ENCODE data around the gene POLR3E.

The POLR3E gene

DNA sequence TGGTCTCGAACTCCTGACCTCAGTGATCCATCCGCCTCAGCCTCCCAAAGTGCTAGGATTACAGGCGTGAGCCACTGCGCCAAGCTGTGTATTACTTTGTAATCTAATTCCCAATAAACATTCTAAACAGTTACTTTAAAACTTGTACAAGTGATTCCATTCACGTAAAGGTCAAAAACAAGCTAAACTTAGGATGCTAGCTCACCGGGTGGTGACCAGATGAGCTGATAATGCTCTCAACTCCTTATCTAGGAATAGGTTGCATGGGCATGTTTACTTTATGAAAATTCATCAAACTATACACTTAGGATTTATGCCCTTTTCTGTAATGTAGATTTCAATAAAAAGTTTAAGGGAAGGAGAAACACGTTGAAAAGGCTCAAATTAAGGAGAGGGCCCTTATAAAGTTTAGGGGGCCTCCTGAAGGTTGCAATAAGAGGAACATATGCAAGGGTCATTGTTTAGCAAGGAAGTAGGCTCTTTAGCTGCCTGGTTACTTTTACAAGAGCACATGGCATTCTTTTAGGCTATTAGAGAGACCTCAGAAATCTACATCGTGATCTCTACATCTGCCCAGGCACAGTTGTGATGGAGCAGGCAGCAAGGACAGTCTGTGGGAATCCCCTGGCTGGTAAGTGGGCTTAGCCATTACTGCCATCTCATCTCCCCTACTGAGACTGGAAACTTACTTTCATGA, 63.9 kb downstream of the POLR3E start:
- H3K4me2 ChIP-seq (ENCODE audit: low read length, poor library complexity, severe bottlenecking) = no peak overlapping the region
- DNase-seq = peak; percentile 53
- H2AFZ ChIP-seq (ENCODE audit: low read depth, low read length) = no peak overlapping the region
- H3K18ac ChIP-seq (ENCODE audit: low read depth in 1 of 2, low read length in 2 of 2) = no peak overlapping the region
- H2AK5ac ChIP-seq (ENCODE audit: low read length, severe bottlenecking) = peak overlapping the region; percentile 51
- H2BK15ac ChIP-seq (ENCODE audit: low read depth, poor library complexity, severe bottlenecking) = no peak overlapping the region
- WGBS = 85% methylated on average over 7 of the region's 8 CpGs
- H3K9ac ChIP-seq (ENCODE audit: low read length) = no peak overlapping the region
- H2BK5ac ChIP-seq (ENCODE audit: low read depth, low read length, poor library complexity, severe bottlenecking) = no peak overlapping the region
- H3K79me1 ChIP-seq (replicated peaks; ENCODE audit: low read length, poor library complexity, severe bottlenecking) = peaks cover 9% of the 10 kb centered on the region
- H3K4ac ChIP-seq (ENCODE audit: low read depth in 1 of 2, low read length in 2 of 2) = no peak overlapping the region
- no peak overlapping the region for H3K14ac ChIP-seq (ENCODE audit: low read length in 2 of 2)
- no peak overlapping the region for H3K4me3 ChIP-seq (ENCODE audit: insufficient read depth in 1 of 2, low read depth in 1 of 2, low read length in 2 of 2)
- H4K8ac ChIP-seq (ENCODE audit: low read length) = no peak overlapping the region
- H2BK120ac ChIP-seq (ENCODE audit: low read depth, low read length) = no peak overlapping the region
- H3K23ac ChIP-seq (ENCODE audit: low read length in 2 of 2) = no peak overlapping the region
- H2BK12ac ChIP-seq (ENCODE audit: low read length in 2 of 2) = no peak overlapping the region
- peaks cover 5% of the 10 kb centered on the region for H3K4me1 ChIP-seq (ENCODE audit: control insufficient read depth, insufficient read depth, low read depth, low read length)
- H3K9me3 ChIP-seq (ENCODE audit: control insufficient read depth, low read length) = no peaks in the 10 kb centered on the region
- peaks cover 19 to 68% of the 10 kb centered on the region in 2 experiments for H3K36me3 ChIP-seq (ENCODE audit: control insufficient read depth in 1 of 2, insufficient read depth in 2 of 2, low read depth in 1 of 2, low read length in 2 of 2)
- H3K27ac ChIP-seq (ENCODE audit: low read length, poor library complexity, severe bottlenecking) = peak overlapping the region; percentile 3
- H3K27me3 ChIP-seq (ENCODE audit: control insufficient read depth in 1 of 2, insufficient read depth in 1 of 2, low read length in 2 of 2) = no peaks in the 10 kb centered on the region
- no peak overlapping the region for H4K91ac ChIP-seq (ENCODE audit: low read length)

GRCh38 chr16:22364241-22364640, 67.0 kb downstream of the POLR3E start:
- no peak overlapping the region for H3K23ac ChIP-seq (ENCODE audit: low read length in 2 of 2)
- WGBS = 100% methylated on average over 2 of the region's 2 CpGs
- H2BK5ac ChIP-seq (ENCODE audit: low read depth, low read length, poor library complexity, severe bottlenecking) = no peak overlapping the region

DNA sequence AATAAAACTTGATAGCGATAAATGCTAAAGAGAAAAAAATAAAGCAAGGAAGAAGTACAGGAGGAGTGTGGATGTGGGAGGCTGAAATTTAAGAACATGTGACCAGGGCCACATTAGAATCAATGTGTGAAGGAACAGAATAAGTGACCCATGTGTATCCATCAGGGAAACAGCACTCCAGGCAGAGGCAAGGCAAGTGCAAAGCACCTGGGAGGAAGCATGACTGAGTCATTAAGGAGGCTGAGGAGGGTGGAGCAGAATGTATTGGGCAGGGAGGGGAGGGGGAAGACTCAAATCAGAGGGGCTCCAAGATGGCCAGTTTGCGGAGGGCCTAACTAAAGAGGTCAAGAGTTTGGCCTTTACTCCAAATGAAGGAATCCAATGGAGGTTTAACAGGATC, 69.2 kb downstream of the POLR3E start:
- Histone ChIP-seq H3K4me1 (ENCODE audit: control insufficient read depth, insufficient read depth, low read depth, low read length) (peaks cover 12% of the 10 kb centered on the region), H3K23ac (ENCODE audit: low read length in 2 of 2) (peak overlapping the region in 1 of 2 experiments; percentile 18), H3K27ac (ENCODE audit: low read length, poor library complexity, severe bottlenecking) (no peak overlapping the region), H2BK120ac (ENCODE audit: low read depth, low read length) (no peak overlapping the region), H2BK12ac (ENCODE audit: low read length in 2 of 2) (no peak overlapping the region), H3K4me3 (ENCODE audit: insufficient read depth in 1 of 2, low read depth in 1 of 2, low read length in 2 of 2) (no peak overlapping the region), H3K9ac (ENCODE audit: low read length) (no peak overlapping the region), H4K91ac (ENCODE audit: low read length) (no peak overlapping the region), H3K14ac (ENCODE audit: low read length in 2 of 2) (no peak overlapping the region), H4K8ac (ENCODE audit: low read length) (peak overlapping the region; percentile 15), H2BK15ac (ENCODE audit: low read depth, poor library complexity, severe bottlenecking) (no peak overlapping the region), H2AK5ac (ENCODE audit: low read length, severe bottlenecking) (no peak overlapping the region), H2BK5ac (ENCODE audit: low read depth, low read length, poor library complexity, severe bottlenecking) (no peak overlapping the region), H2AFZ (ENCODE audit: low read depth, low read length) (no peak overlapping the region), H3K18ac (ENCODE audit: low read depth in 1 of 2, low read length in 2 of 2) (no peak overlapping the region), H3K27me3 (ENCODE audit: control insufficient read depth in 1 of 2, insufficient read depth in 1 of 2, low read length in 2 of 2) (no peaks in the 10 kb centered on the region), H3K4ac (ENCODE audit: low read depth in 1 of 2, low read length in 2 of 2) (no peak overlapping the region), H3K4me2 (ENCODE audit: low read length, poor library complexity, severe bottlenecking) (no peak overlapping the region), H3K79me1 (replicated peaks; ENCODE audit: low read length, poor library complexity, severe bottlenecking) (peaks cover 10% of the 10 kb centered on the region), H3K36me3 (ENCODE audit: control insufficient read depth in 1 of 2, insufficient read depth in 2 of 2, low read depth in 1 of 2, low read length in 2 of 2) (peaks cover 13 to 43% of the 10 kb centered on the region in 2 experiments), H3K9me3 (ENCODE audit: control insufficient read depth, low read length) (no peaks in the 10 kb centered on the region)
- DNase-seq = no peak
- WGBS = 100% methylated on average over 2 of the region's 2 CpGs

More at GRCh38 chr16:22364241-22364640, 67.0 kb downstream of the POLR3E start:
- no peak overlapping the region for H3K27ac ChIP-seq (ENCODE audit: low read length, poor library complexity, severe bottlenecking)
- no peaks in the 10 kb centered on the region for H3K9me3 ChIP-seq (ENCODE audit: control insufficient read depth, low read length)
- H3K9ac ChIP-seq (ENCODE audit: low read length) = no peak overlapping the region
- H3K18ac ChIP-seq (ENCODE audit: low read depth in 1 of 2, low read length in 2 of 2) = no peak overlapping the region
- no peak for DNase-seq
- H3K27me3 ChIP-seq (ENCODE audit: control insufficient read depth in 1 of 2, insufficient read depth in 1 of 2, low read length in 2 of 2) = no peaks in the 10 kb centered on the region
- peaks cover 16 to 56% of the 10 kb centered on the region in 2 experiments for H3K36me3 ChIP-seq (ENCODE audit: control insufficient read depth in 1 of 2, insufficient read depth in 2 of 2, low read depth in 1 of 2, low read length in 2 of 2)
- H3K79me1 ChIP-seq (replicated peaks; ENCODE audit: low read length, poor library complexity, severe bottlenecking) = peaks cover 10% of the 10 kb centered on the region
- H4K91ac ChIP-seq (ENCODE audit: low read length) = no peak overlapping the region
- H3K4me3 ChIP-seq (ENCODE audit: insufficient read depth in 1 of 2, low read depth in 1 of 2, low read length in 2 of 2) = no peak overlapping the region
- H3K4me2 ChIP-seq (ENCODE audit: low read length, poor library complexity, severe bottlenecking) = no peak overlapping the region
- no peak overlapping the region for H2AFZ ChIP-seq (ENCODE audit: low read depth, low read length)
- no peak overlapping the region for H2BK15ac ChIP-seq (ENCODE audit: low read depth, poor library complexity, severe bottlenecking)
- H4K8ac ChIP-seq (ENCODE audit: low read length) = no peak overlapping the region
- H3K4me1 ChIP-seq (ENCODE audit: control insufficient read depth, insufficient read depth, low read depth, low read length) = peaks cover 10% of the 10 kb centered on the region
- no peak overlapping the region for H3K4ac ChIP-seq (ENCODE audit: low read depth in 1 of 2, low read length in 2 of 2)
- no peak overlapping the region for H2BK12ac ChIP-seq (ENCODE audit: low read length in 2 of 2)
- H2AK5ac ChIP-seq (ENCODE audit: low read length, severe bottlenecking) = no peak overlapping the region
- no peak overlapping the region for H2BK120ac ChIP-seq (ENCODE audit: low read depth, low read length)
- H3K14ac ChIP-seq (ENCODE audit: low read length in 2 of 2) = no peak overlapping the region

- Histone ChIP-seq H3K4me1 (ENCODE audit: control insufficient read depth, insufficient read depth, low read depth, low read length) (peaks cover 11% of the 10 kb centered on the region), H4K8ac (ENCODE audit: low read length) (no peak overlapping the region), H2BK15ac (ENCODE audit: low read depth, poor library complexity, severe bottlenecking) (no peak overlapping the region), H3K9me3 (ENCODE audit: control insufficient read depth, low read length) (no peaks in the 10 kb centered on the region), H3K14ac (ENCODE audit: low read length in 2 of 2) (no peak overlapping the region), H3K27me3 (ENCODE audit: control insufficient read depth in 1 of 2, insufficient read depth in 1 of 2, low read length in 2 of 2) (no peaks in the 10 kb centered on the region), H3K9ac (ENCODE audit: low read length) (no peak overlapping the region), H3K79me1 (replicated peaks; ENCODE audit: low read length, poor library complexity, severe bottlenecking) (peaks cover 10% of the 10 kb centered on the region), H3K4me2 (ENCODE audit: low read length, poor library complexity, severe bottlenecking) (no peak overlapping the region), H3K4me3 (ENCODE audit: insufficient read depth in 1 of 2, low read depth in 1 of 2, low read length in 2 of 2) (no peak overlapping the region), H3K4ac (ENCODE audit: low read depth in 1 of 2, low read length in 2 of 2) (no peak overlapping the region), H3K23ac (ENCODE audit: low read length in 2 of 2) (no peak overlapping the region), H2BK5ac (ENCODE audit: low read depth, low read length, poor library complexity, severe bottlenecking) (no peak overlapping the region), H3K18ac (ENCODE audit: low read depth in 1 of 2, low read length in 2 of 2) (no peak overlapping the region), H2AFZ (ENCODE audit: low read depth, low read length) (no peak overlapping the region), H2BK12ac (ENCODE audit: low read length in 2 of 2) (no peak overlapping the region), H4K91ac (ENCODE audit: low read length) (no peak overlapping the region), H3K27ac (ENCODE audit: low read length, poor library complexity, severe bottlenecking) (peak overlapping the region; percentile 60), H2BK120ac (ENCODE audit: low read depth, low read length) (no peak overlapping the region), H3K36me3 (ENCODE audit: control insufficient read depth in 1 of 2, insufficient read depth in 2 of 2, low read depth in 1 of 2, low read length in 2 of 2) (peaks cover 13 to 41% of the 10 kb centered on the region in 2 experiments), H2AK5ac (ENCODE audit: low read length, severe bottlenecking) (peak overlapping the region; percentile 49)
- no peak for DNase-seq
- WGBS = 100% methylated on average over 3 of the region's 3 CpGs
These were observed 69.7 kb downstream of the POLR3E start for GRCh38 chr16:22366889-22367288.
